OCI-LY3 (cell line): ENCODE measurements around the gene RGS9.

ENCODE experiments used
- H2AFZ ChIP-seq: fragments of 200-600, 300-600 bp; shearing (Covaris generic); 2 replicates; pipeline ENCODE4 v1.6.0; 2014; ENCODE audit warnings: antibody characterized with exemption, low read depth, low read length
- H3K27ac ChIP-seq: fragments of 200-600, 300-600 bp; sonication (generic); 2 replicates; pipeline ENCODE4 v1.5.1; 2014; ENCODE audit warnings: mild to moderate bottlenecking, low read length, moderate library complexity, mixed read lengths
- H3K27me3 ChIP-seq: fragments of 200-600, 300-600 bp; sonication (generic); 2 replicates; pipeline ENCODE4 v1.6.1; 2014; ENCODE audit warnings: low read depth, low read length, mixed read lengths
- H3K36me3 ChIP-seq: fragments of 200-600, 300-600 bp; sonication (generic); replicated peaks from 2 replicates; pipeline ENCODE3; 2014; ENCODE audit warnings: low read depth, low read length, mixed read lengths
- H3K4me1 ChIP-seq: fragments of 300-600, 200-600 bp; sonication (generic); 2 replicates; pipeline ENCODE4 v1.6.1; 2014; ENCODE audit warnings: low read length, mixed read lengths
- H3K4me2 ChIP-seq: fragments of 200-600, 300-600 bp; sonication (generic); 2 replicates; pipeline ENCODE4 v1.6.1; 2014; ENCODE audit warnings: low read length, mixed read lengths
- H3K4me3 ChIP-seq: fragments of 300-600, 200-600 bp; sonication (generic); 2 replicates; pipeline ENCODE4 v1.5.1; 2014; ENCODE audit warnings: antibody characterized with exemption, mild to moderate bottlenecking, low read length, moderate library complexity
- H3K79me2 ChIP-seq: fragments of 300-600, 200-600 bp; shearing (Covaris generic); 2 replicates; pipeline ENCODE4 v1.6.1; 2014; ENCODE audit warnings: mild to moderate bottlenecking, low read length, mixed read lengths
- H3K9ac ChIP-seq: fragments of 300-600, 200-600 bp; shearing (Covaris generic); 2 replicates; pipeline ENCODE4 v1.6.0; 2014; ENCODE audit warnings: mild to moderate bottlenecking, low read length, moderate library complexity
- H3K9me3 ChIP-seq: fragments of 200-600, 300-600 bp; shearing (Covaris generic); 2 replicates; pipeline ENCODE4 v1.6.1; 2014; ENCODE audit warnings: low read length, mixed read lengths; ENCODE audit not compliant: insufficient read depth
- H4K20me1 ChIP-seq: fragments of 200-600, 300-600 bp; sonication (generic); 2 replicates; pipeline ENCODE4 v1.6.1; 2016; ENCODE audit warnings: low read length, mixed read lengths; ENCODE audit not compliant: insufficient read depth
- EZH2phosphoT487 ChIP-seq: fragments of 200-600 bp; shearing (Covaris generic); IDR thresholded peaks from 2 replicates; pipeline ENCODE4 v1.6.1; 2018; ENCODE audit warnings: antibody characterized with exemption, mixed run types, low read depth
- TF ChIP-seq, protein P1 (sequence below): fragments of 200-600, 300-600 bp; sonication (generic); IDR thresholded peaks from 2 replicates; pipeline ENCODE4 v1.5.1; 2014; ENCODE audit warnings: antibody characterized with exemption, low read length, low read depth

Gene RGS9

DNA sequence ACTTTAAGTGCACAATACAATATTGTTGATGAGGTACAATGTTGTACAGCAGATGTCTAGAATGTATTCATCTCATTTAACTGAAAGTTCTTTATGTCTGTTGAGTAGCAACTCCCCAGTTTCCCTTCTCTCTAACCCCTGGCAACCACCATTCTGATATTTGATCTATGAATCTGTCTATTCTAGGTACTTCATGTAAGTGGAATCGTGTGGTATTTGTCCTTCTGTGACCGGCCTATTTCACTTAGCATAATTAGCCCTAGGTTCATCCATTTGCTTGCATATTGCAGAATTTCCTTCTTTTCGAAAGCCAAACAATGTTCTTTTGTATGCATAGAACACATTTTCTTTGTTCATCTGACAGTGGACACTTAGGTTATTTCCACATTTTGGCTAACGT is 10.8 kb downstream of the RGS9 start:
- Histone ChIP-seq H3K27ac (no peak overlapping the region), H3K9me3 (no peaks in the 10 kb centered on the region), H3K4me1 (no peaks in the 10 kb centered on the region), H3K4me2 (no peak overlapping the region), H4K20me1 (no peaks in the 10 kb centered on the region), H3K4me3 (no peak overlapping the region), H3K79me2 (no peaks in the 10 kb centered on the region), H2AFZ (no peak overlapping the region), H3K9ac (no peak overlapping the region), H3K27me3 (no peaks in the 10 kb centered on the region), H3K36me3 (no peaks in the 10 kb centered on the region)
- TF ChIP-seq EZH2phosphoT487: no peak
- TF ChIP-seq, protein P1, sequence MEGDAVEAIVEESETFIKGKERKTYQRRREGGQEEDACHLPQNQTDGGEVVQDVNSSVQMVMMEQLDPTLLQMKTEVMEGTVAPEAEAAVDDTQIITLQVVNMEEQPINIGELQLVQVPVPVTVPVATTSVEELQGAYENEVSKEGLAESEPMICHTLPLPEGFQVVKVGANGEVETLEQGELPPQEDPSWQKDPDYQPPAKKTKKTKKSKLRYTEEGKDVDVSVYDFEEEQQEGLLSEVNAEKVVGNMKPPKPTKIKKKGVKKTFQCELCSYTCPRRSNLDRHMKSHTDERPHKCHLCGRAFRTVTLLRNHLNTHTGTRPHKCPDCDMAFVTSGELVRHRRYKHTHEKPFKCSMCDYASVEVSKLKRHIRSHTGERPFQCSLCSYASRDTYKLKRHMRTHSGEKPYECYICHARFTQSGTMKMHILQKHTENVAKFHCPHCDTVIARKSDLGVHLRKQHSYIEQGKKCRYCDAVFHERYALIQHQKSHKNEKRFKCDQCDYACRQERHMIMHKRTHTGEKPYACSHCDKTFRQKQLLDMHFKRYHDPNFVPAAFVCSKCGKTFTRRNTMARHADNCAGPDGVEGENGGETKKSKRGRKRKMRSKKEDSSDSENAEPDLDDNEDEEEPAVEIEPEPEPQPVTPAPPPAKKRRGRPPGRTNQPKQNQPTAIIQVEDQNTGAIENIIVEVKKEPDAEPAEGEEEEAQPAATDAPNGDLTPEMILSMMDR: no peak

DNA sequence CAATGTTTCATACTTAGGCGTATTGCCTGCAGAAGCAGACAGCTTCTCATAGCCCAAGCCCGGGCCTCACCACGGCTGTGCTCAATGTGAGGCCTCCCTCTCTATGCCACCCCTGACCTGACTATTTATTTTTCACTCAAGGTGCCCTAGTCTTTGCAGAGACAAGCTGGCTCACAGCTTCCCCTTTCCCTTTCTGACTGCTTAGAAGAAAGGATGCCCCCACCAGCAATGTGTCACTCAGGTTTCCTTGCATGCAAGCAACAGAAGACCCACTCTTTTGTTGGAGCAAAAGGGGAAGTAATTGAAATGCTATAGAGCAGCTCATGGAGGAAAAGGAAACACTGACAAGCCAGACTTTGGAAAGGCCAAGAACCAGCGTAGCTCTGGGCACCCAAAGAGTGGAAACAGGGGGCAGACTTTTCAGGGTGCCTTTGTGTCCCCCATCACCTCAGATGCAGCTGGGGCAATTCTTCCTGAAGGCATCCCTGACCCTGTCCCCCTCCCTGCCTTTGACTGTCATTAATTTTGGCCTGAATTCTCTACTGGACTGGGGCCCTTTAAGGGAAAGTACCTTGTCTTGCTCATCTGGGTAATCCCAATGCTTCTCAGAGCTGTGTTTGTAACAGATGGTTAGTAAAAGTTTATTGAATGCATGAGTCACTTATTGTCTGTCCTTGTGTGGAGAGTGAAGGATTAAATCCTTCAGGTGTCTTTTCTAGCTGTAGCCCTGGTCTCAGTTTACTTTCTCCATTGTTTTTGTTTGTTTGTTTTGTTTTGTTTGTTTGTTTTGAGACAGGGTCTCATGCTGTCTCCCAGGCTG is 17.8 kb downstream of the RGS9 start:
- Histone ChIP-seq H3K4me1 (peaks cover 26% of the 10 kb centered on the region), H3K9ac (peak overlapping the region; percentile 61), H4K20me1 (no peaks in the 10 kb centered on the region), H3K27me3 (no peaks in the 10 kb centered on the region), H3K9me3 (no peaks in the 10 kb centered on the region), H2AFZ (peak overlapping the region; percentile 36; the same call in 1 of the 2 replicates), H3K27ac (peak overlapping the region; percentile 94), H3K36me3 (no peaks in the 10 kb centered on the region), H3K79me2 (no peaks in the 10 kb centered on the region), H3K4me3 (peak overlapping the region; percentile 70), H3K4me2 (peak overlapping the region; percentile 97)
- no peak for TF ChIP-seq EZH2phosphoT487
- TF ChIP-seq, protein P1: no peak

DNA sequence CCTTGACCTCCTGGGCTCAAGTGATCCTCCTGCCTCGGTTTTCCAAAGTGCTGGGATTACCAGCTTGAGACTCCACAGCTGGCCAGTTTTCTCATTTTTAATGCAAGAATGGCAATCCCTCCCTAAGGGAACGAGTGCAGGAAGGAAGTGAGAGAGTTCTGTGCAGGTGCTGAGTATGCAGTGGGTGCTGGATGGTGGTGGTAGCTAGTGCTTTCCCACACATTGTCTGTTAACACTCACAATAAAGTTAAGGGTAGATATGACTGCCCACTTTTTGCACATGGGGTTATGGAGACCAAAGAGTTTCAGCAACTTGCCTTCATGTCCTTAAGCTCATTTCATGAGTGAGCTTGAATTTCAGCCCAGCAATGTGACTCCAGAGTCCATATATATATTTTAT is 18.5 kb downstream of the RGS9 start:
- H3K9ac ChIP-seq: peak overlapping the region; percentile 61
- peak overlapping the region; percentile 94 for H3K27ac ChIP-seq
- peaks cover 26% of the 10 kb centered on the region for H3K4me1 ChIP-seq
- TF ChIP-seq, protein P1: no peak
- no peaks in the 10 kb centered on the region for H3K27me3 ChIP-seq
- no peak overlapping the region for H2AFZ ChIP-seq
- peak overlapping the region; percentile 70 for H3K4me3 ChIP-seq
- no peaks in the 10 kb centered on the region for H4K20me1 ChIP-seq
- peak overlapping the region; percentile 97 for H3K4me2 ChIP-seq
- H3K79me2 ChIP-seq: no peaks in the 10 kb centered on the region
- no peaks in the 10 kb centered on the region for H3K36me3 ChIP-seq
- H3K9me3 ChIP-seq: no peaks in the 10 kb centered on the region

DNA sequence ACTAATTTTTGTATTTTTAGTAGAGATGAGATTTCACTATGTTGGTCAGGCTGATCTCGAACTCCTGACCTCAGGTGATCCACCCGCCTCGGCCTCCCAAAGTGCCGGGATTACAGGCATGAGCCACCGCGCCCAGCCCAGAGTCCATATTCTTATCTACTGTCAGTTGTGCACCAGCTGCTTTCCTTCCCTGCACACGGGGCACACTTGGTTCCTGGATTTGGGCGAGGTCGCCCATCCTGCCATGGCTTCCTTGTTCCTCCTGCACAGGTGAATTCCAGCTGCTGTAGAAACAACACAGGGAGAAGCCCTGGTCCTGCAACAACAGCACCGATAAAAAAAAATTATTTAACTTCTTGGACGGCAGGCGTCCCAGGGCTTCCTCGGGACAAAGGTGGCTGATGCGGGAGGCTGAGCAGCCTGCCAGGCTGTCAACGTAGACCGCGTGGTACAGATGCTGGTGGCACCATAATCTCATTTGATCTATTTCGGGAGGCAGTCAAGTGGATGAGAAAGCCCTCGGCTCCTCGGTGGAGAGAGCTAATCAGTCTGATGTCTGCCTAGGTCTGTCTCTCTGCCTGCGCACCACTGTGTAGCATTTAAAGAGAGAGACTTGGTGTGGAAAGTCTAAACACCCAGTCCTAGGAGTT is 19.1 kb downstream of the RGS9 start:
- TF ChIP-seq, protein P1: no peak
- TF ChIP-seq EZH2phosphoT487: no peak
- no peak overlapping the region for H3K4me2 ChIP-seq
- H3K36me3 ChIP-seq: no peaks in the 10 kb centered on the region
- H3K27ac ChIP-seq: 0 out of 2 replicates have a peak overlapping the region, but pooled peaks have one; percentile 94
- no peak overlapping the region for H3K4me3 ChIP-seq
- peaks cover 26% of the 10 kb centered on the region for H3K4me1 ChIP-seq
- H3K27me3 ChIP-seq: no peaks in the 10 kb centered on the region
- H3K9ac ChIP-seq: no peak overlapping the region
- no peak overlapping the region for H2AFZ ChIP-seq
- no peaks in the 10 kb centered on the region for H4K20me1 ChIP-seq
- H3K79me2 ChIP-seq: no peaks in the 10 kb centered on the region
- no peaks in the 10 kb centered on the region for H3K9me3 ChIP-seq
